Measurements from ENCODE around the gene PRTN3.

The PRTN3 gene

DNA sequence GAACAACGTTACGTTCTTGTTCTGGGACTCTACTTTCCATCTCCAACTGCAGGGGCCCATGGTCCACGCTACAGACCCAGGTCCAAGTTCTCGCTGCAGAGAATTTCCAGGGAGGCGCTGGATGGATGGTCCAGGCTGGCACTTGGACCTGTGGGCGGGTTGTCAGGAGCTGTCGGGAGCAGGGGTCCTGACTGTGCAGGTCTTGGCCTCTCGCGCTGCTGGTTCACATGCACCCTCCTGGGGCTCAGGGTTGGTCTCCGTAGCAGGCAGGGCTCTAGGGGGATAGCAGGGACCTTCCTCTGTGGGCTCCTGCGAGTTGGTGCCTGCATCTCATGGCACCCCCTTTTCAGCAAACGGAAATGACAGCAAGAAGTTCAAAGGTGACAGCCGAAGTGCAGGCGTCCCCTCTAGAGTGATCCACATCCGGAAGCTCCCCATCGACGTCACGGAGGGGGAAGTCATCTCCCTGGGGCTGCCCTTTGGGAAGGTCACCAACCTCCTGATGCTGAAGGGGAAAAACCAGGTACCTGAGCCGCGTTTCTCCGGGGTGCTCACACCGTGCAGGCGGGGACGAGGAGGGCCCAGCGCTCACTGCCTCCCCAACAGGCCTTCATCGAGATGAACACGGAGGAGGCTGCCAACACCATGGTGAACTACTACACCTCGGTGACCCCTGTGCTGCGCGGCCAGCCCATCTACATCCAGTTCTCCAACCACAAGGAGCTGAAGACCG lies 36.9 kb upstream of the PRTN3 start:
- no peak for DNase-seq

DNA sequence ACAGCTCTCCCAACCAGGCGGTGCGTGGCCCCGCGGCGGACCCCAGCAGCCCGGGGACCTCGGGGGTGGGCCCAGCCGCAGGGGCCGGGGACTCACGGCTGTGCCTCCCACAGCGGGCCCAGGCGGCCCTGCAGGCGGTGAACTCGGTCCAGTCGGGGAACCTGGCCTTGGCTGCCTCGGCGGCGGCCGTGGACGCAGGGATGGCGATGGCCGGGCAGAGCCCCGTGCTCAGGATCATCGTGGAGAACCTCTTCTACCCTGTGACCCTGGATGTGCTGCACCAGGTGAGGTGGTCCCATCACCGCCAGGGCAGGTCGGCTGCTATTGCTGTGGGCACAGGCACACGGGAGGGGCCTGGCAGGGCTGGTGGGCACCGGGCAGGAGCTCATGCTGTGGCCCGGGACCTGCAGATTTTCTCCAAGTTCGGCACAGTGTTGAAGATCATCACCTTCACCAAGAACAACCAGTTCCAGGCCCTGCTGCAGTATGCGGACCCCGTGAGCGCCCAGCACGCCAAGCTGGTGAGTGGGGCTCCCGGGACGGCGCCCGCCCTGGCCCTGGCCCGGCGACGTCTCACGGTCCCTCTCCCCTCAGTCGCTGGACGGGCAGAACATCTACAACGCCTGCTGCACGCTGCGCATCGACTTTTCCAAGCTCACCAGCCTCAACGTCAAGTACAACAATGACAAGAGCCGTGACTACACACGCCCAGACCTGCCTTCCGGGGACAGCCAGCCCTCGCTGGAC lies 36.2 kb upstream of the PRTN3 start:
- no peak for DNase-seq

DNA sequence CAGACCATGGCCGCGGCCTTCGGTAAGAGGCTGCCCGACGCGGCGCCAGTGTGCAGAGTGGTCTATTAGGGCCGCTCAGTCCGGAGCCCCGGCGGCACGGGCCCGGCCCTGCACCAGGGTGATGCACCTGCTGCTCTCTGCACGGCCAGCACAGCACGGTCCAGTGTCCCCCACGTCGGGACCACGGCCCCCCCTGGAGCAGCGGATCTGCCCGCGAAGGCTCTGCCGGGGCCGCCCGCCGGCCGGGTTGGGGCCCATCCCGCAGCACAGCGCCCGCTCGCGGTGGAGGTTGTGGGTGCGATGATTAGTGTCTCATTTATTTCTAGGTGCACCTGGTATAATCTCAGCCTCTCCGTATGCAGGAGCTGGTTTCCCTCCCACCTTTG lies 35.6 kb upstream of the PRTN3 start:
- DNase-seq: no peak

DNA sequence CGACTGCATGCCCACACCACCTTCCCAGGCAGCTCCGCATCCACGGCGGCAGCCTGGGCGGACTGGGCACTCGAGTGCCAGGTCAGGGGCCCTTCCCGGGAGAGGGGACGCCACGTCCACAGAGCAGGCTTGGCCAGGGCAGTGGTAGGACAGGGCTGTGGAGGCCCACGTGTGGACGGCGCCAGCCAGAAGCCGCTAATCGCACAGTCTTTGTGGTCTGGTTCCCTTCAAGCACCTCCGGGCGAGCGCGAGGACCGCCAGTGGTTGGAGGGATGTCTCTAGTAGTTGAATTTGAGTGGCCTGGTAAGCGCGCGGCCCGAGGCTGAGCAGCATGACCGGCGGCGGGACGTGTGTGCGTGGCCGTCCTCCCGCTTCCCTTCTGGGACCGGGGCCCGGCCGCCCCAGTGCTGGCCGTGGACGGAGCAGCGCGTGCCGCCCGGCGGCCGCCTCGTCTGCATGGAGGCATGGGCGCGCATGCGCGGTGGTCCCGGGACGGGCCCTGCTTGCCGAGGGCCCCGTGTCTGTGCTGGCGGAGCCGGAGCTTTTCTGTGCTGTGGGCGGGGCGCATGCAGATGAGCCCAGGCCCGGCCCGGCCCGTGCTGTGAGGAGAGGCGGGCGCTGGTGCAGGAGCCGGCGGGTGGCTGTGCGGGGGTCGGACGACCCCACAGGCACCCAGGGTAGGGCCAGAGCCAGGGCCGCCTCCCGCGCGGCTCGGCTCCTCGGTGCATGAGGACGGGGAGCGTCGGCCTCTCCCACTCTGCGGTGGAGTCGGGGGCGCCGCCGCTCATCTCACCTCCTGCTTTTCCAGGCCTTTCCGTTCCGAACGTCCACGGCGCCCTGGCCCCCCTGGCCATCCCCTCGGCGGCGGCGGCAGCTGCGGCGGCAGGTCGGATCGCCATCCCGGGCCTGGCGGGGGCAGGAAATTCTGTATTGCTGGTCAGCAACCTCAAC lies 34.9 kb upstream of the PRTN3 start:
- DNase-seq: no peak

DNA sequence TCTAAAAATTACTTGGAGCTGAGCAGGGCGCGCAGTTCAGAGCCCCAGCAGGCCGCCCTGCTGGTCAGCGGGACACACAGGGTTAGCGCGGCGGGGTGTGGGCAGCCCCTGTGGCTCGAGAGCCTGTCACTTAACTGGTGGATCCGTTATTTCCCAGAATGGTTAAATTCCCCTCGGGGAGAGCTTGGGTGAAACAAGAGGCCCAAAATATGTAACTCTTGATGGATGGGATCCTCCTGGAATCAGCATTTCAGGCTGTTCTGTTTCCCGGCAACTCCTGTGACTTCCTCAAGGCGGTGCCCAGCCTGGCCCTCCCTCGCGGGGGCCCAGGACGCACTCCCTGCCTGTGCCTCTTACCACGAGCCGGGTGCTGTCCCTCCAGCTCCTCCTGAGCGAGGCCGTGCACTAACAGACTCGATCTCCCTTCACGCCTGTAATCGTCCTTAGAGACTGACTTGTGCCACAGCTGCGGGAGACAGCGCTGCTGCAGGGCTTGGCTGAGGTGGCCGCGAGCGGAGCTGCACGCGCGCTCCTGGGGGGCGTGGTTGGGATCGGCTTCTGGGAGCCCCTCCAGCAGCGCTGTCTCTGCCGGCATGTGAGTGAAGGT lies 33.9 kb upstream of the PRTN3 start:
- DNase-seq: no peak

DNA sequence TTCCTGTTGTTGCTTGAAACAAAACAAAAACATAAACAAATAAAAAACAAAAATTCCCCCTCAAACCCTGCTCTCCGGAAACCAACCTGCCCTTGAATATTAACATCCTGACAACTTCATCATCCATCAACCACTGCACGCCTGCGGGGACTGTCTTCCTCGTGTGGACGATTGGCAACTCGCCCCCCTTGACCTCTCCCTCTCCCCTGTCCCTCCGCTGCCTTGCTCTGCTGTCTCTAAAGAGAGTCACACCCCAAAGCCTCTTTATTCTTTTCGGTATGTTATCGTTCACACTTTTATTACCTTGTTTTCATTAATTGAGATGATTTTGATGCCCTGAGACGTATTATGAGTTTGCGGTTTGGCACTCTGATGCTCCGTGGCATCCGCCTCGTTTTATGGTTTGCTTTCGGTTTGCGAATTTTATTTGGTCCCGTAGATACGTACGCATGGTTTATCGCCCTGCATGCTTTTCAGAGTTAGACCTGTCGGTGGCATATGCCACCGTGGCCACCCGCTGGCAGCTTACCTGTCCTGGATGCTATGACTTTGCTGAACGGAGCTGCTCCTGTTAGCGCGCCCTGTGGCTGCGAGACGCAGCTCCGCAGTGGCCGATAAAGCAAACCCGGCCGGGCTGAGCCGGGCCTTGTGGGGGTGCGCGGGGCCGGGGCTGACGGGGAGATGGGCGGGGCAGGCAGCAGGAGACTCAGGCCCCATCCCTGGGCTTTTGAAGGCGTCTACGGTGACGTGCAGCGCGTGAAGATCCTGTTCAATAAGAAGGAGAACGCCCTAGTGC lies 33.0 kb upstream of the PRTN3 start:
- no peak for DNase-seq

DNA sequence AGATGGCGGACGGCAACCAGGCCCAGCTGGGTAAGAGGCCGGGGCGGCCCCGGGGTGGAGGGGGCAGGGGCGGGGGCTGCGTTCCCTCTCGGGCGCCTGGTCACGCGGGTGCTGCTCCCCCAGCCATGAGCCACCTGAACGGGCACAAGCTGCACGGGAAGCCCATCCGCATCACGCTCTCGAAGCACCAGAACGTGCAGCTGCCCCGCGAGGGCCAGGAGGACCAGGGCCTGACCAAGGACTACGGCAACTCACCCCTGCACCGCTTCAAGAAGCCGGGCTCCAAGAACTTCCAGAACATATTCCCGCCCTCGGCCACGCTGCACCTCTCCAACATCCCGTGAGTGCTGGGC lies 32.4 kb upstream of the PRTN3 start:
- DNase-seq: no peak

DNA sequence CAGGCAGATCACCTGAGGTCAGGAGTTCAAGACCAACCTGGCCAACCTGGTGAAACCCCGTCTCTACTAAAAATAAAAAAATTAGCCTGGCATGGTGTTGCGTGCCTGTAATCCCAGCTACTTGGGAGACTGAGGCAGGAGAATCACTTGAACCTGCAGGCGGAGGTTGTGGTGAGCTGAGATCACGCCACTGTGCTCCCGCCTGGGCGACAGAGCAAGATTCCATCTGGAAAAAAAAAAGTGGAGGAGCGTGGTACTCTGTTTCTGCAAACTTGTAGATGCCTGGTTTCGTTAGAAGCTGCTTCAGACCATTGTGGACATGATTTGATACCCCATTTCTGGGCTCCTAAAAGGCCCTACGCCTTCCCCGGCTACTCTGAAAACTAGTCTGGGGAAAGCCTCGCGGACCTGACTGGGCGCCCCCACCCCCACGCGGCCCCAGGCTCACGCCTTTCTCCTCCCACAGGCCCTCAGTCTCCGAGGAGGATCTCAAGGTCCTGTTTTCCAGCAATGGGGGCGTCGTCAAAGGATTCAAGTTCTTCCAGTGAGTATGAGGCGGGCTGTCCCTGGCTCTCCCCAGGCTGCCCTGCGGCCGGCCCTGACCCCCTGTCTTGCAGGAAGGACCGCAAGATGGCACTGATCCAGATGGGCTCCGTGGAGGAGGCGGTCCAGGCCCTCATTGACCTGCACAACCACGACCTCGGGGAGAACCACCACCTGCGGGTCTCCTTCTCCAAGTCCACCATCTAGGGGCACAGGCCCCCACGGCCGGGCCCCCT lies 30.5 kb upstream of the PRTN3 start:
- no peak for DNase-seq

DNA sequence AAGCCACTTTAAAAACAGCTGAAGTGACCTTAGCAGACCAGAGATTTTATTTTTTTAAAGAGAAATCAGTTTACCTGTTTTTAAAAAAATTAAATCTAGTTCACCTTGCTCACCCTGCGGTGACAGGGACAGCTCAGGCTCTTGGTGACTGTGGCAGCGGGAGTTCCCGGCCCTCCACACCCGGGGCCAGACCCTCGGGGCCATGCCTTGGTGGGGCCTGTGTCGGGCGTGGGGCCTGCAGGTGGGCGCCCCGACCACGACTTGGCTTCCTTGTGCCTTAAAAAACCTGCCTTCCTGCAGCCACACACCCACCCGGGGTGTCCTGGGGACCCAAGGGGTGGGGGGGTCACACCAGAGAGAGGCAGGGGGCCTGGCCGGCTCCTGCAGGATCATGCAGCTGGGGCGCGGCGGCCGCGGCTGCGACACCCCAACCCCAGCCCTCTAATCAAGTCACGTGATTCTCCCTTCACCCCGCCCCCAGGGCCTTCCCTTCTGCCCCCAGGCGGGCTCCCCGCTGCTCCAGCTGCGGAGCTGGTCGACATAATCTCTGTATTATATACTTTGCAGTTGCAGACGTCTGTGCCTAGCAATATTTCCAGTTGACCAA lies 29.8 kb upstream of the PRTN3 start:
- no peak for DNase-seq

DNA sequence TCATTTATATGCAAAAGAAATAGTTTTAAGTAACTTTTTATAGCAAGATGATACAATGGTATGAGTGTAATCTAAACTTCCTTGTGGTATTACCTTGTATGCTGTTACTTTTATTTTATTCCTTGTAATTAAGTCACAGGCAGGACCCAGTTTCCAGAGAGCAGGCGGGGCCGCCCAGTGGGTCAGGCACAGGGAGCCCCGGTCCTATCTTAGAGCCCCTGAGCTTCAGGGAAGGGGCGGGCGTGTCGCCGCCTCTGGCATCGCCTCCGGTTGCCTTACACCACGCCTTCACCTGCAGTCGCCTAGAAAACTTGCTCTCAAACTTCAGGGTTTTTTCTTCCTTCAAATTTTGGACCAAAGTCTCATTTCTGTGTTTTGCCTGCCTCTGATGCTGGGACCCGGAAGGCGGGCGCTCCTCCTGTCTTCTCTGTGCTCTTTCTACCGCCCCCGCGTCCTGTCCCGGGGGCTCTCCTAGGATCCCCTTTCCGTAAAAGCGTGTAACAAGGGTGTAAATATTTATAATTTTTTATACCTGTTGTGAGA lies 29.2 kb upstream of the PRTN3 start:
- DNase-seq: no peak

DNA sequence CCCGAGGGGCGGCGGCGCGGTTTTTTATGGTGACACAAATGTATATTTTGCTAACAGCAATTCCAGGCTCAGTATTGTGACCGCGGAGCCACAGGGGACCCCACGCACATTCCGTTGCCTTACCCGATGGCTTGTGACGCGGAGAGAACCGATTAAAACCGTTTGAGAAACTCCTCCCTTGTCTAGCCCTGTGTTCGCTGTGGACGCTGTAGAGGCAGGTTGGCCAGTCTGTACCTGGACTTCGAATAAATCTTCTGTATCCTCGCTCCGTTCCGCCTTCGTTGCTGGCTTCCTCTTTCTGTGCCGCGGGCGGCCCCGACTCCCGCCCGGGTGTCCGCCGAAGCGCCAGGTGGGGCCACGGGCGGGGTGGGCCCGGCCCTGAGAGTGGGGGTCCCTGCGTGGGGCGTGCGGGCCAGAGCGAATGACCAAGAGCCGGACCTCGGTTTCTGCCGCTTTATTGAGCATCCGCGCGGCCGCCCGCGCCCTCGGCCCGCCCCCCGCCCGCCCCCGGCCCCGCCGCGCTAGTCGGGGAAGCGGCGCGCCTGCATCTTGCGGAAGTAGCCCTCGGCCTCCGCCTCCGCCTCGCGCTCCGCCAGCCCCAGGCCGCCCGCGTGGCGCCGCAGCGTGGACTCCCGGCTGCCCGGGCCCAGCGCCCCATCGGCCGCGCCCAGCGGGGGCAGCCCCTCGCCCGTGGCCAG lies 28.6 kb upstream of the PRTN3 start:
- no peak for DNase-seq

DNA sequence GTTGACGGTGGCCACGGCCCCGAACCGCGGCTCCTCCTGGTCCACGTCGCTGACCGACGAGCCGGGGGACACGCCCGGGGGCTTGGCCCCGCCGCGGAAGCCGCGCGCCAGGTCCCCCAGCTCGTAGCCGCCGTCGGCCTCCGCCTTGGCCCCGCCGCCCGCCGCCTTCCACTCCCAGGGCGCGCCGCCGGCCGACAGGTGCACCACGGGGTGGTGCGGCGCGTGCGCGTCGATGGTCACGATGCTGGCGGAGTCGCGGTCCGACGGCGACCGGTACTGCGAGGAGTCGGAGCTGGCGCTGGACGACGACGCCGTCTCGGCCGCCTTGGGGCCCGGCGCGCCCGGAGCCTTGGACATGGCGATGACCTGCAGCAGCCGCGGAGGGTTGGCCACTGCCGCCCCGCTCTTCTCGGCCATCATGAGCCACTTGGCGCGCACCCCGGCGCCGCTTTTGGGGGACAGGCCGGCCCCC lies 28.0 kb upstream of the PRTN3 start:
- DNase-seq: no peak

DNA sequence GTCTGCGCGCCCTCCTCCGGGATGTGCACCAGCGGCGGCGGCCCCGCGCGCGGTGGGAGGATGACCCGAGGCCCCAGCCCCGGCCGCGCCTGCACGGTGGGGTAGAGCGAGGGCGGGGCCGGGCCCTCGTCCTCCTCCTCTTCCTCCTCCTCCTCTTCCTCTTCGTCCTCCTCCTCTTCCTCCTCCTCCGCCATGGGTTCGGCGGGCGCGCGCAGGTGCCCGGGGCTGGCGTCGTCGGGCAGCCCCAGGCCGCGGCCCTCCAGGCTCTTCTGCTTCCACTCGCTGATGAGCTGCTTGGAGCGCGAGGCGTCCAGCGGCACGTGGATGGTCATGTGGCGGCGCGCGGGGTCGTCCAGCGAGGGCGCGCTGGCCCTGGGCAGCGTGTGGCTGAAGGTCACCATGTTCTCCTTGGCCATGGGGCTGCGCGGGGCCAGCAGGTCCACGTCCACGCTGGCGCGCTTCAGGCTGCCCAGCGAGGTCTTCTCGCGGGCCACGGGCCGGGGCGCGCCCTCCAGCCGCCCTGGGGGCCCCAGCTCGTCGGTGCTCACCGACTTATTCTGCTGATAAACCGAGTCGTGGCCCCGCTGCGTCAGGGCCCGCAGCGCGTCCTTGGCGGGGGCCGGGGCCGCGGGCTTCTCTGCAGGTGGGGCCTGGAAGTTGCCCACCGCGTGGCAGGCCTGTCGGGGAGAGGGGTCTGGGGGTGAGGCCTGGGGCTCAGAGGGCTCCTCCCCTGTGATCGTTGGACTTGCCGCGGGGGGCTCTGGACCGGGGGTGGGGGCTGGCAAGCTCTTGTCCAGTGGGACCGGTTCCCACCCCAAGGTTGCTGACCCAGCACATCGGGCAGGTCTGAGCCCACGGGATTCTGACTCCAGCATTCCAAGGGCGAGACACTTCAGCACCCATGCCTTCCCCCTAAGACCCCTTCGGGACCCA lies 27.3 kb upstream of the PRTN3 start:
- DNase-seq: no peak

DNA sequence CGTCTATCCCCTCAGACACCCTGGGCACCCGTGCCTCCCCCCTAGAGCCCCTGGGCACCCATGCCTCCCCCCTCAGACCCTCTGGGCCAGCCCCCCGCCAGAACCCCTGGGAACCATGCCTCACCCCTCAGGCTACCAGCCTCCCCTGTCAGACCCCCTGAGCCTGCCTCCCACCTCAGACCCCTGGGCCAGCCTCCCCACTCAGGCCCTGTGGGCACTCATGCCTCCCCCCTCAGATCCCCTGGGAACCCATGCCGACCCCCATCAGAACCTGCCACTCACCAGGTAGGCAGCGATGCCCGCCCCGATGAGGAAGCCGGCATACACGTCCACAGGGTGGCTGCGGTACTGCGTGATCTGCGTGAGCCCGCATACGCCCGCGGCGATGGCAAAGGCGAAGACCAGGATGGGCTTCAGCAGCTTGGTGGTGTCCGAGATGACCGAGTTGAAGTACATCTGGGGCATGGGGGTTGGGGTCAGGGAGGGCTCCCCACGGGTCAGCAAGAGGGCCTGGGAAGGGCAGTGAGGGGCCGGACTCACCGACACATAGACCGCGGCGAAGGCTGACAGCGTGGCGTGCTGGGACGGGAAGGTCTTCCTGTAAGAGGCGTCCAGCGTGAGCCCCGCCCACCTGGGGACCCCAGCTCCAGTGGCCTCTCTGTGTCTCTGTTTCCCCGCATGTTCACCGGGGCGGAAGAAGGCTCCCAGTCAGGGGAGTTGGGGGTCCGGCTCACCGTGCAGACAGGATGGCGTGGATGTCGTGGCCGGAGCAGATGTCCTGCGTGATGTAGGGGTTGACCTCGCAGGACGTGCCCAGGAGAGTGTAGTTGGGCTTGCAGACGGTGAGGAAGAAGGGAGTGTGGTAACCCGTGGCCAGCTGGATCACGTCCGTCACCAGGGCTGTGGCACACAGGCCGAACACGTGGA lies 26.4 kb upstream of the PRTN3 start:
- DNase-seq: no peak

DNA sequence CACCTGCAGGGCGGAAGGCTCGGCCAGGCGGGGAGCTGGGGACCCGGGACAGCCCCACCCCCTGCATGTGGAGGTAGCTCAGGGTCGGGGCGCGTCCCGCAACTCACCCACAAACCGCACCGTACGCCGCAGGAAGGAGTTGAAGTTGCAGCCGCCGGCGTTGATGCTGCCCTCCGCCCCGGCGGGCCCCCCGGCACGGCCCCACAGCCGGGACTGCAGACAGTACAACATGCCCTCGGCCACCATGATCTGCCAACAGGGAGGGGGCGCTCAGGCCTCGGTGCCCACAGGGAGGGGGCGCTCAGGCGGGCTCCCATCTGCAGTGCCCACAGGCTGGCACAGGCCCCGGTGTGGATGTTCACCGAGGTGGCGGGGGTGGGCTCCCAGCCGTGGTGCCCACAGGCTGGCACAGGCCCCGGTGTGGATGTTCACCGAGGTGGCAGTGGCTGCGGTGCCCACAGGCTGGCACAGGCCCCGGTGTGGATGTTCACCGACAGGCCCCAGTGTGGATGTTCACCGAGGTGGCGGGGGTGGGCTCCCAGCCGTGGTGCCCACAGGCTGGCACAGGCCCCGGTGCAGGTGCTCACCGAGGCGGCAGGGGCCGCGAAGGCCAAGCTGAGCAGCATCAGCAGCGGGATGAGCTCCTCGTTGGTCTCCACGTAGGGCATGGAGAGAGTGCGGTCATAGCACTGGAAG lies 25.6 kb upstream of the PRTN3 start:
- no peak for DNase-seq

DNA sequence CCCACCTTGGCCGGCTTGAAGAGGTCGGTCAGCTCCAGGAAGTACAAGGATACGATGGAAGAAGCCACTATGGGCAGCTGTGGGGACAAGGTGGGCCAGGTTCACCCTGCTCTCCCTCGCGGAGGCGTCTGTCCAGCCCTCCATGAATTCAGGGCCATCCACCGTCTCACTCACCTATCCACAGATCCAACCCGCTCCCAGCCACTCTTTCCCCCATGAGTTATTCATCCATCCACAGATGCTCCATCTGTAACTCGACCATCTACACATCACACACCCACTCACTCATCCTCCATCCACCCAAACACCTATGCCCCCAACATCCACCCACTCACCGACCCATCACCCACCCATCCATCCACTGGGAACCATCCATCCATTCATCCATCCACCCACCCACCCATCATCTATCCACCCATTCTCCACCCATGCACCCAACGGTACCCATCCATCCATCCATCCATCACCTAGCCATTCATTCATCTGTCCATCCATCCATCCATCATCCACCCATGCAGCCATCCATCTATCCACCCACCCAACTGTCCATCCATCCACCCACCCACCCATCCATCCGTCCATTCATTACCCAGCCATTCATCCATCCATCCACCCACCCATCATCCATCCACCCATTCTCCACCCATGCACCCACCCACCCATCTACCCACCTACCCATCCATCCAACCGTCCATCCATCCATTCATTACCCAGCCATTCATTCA lies 24.9 kb upstream of the PRTN3 start:
- no peak for DNase-seq
